Tibial nerve (tissue), 4 donors: ENCODE results near the gene AGPAT3. TPM values are rescaled to one million over a fixed set of nuclear protein-coding genes. Genes with fewer than 3 reads are reported as not detected.

ENCODE experiments used
- DNase-seq, 2 donors: peaks; one replicate each; pipeline ENCODE4 v3.0.0-alpha.2; 2019; ENCODE audit warnings: low spot score in 2 of 2
- H3K27ac ChIP-seq, 4 donors: fragments of 200-600 bp; sonication (generic) in 3 of 4; one replicate each; pipeline ENCODE4 v1.5.1; 2017 to 2019; ENCODE audit warnings: mild to moderate bottlenecking in 1 of 4
- H3K27me3 ChIP-seq, 2 donors: fragments of 200-600 bp; sonication (generic) in 1 of 2; one replicate each; pipeline versions ENCODE4 v1.5.1 to v1.6.0; 2017 to 2019
- H3K36me3 ChIP-seq, 3 donors: fragments of 200-600 bp; sonication (generic); one replicate each; pipeline ENCODE4 v1.5.1; 2018 to 2019
- H3K4me1 ChIP-seq, 4 donors: fragments of 200-600 bp; sonication (generic) in 3 of 4; one replicate each; pipeline ENCODE4 v1.5.1; 2017 to 2019
- H3K4me3 ChIP-seq, 4 donors: fragments of 200-600 bp; sonication (generic) in 3 of 4; one replicate each; pipeline ENCODE4 v1.5.1; 2017 to 2019; ENCODE audit warnings: mild to moderate bottlenecking in 1 of 4, moderate library complexity in 1 of 4
- H3K9me3 ChIP-seq, 4 donors: fragments of 200-600 bp; sonication (generic) in 3 of 4; one replicate each; pipeline ENCODE4 v1.5.1; 2017 to 2019
- EP300 ChIP-seq, 2 donors: sonication (generic); formaldehyde crosslinking; IDR thresholded peaks; one replicate each; pipeline ENCODE4 v1.6.1; 2017; ENCODE audit warnings: antibody characterized with exemption in 2 of 2, mild to moderate bottlenecking in 1 of 2
- POLR2A ChIP-seq, 2 donors: fragments of 450-650 bp; IDR thresholded peaks; one replicate each; pipeline ENCODE4 v1.6.1; 2017; ENCODE audit warnings: antibody characterized with exemption in 2 of 2, mild to moderate bottlenecking in 2 of 2, moderate library complexity in 2 of 2
- WGBS, 2 donors: methylation state at CpG; one replicate each; pipeline ENCODE4 v1.1.5; 2018; 5-methylcytosine and 5-hydroxymethylcytosine counted together
- small RNA-seq: library from RNA; depleted of rRNA; stranded (forward); fragments of <200 nt; gene quantifications from one replicate; pipeline ENCODE3, GENCODE V24; 2016
- total RNA-seq, 4 donors: library from RNA; depleted of rRNA; stranded (reverse); fragments of >200 nt; gene quantifications; one replicate each; pipeline ENCODE4 v1.1.0, GENCODE V29; 2016
- TF ChIP-seq, protein P1 (sequence below), 5 experiments: fragments of 200-600 bp in 3 of 5; fragments of 450-650 bp in 2 of 5; sonication (generic) in 3 of 5; IDR thresholded peaks; one replicate each; pipeline ENCODE4 v1.5.1; 2016 to 2019; ENCODE audit warnings: antibody characterized with exemption in 5 of 5, mild to moderate bottlenecking in 3 of 5, moderate library complexity in 2 of 5

Gene AGPAT3
- total RNA-seq, 4 donors from 2014 or later: 29.9 to 45.6 (median 36.4) TPM

DNA sequence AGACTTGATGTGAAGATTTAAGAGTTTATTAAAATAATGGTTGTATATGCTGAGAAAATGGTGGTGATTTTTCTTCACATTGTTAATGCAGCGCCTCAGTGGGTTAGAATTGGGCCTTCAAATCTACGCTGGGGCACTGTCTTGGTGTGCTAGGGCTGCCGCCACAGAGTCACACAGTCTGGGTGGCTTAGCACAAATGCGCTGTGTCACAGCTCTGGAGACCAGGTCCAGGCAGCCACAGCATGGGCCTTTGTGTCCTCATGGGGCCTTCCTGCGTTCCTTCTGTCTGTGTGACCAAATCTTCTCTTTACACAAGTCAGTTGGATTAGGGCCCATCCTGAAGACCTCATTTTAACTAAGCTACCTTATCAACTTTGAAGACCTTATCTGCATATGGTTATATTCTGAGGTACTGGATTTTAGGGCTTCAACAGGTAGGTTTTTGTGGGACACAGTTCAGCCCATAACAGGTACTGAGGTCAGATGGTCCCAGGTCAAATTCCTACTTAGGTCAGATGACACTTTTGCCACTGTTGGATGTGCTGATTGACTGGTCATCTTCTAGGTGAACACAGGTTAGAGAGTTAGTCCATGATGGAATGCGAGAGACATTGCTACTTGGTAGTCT is 164.6 kb downstream of the AGPAT3 start:
- Histone ChIP-seq H3K4me3 (no peak overlapping the region), H3K27ac (no peak overlapping the region), H3K36me3 (peaks cover 0 to 23% (median 2%) of the 10 kb centered on the region in 3 donors), H3K9me3 (no peaks in the 10 kb centered on the region), H3K27me3 (no peaks in the 10 kb centered on the region), H3K4me1 (peaks cover 0 to 22% (median 20%) of the 10 kb centered on the region in 4 donors)
- WGBS, 2 donors: 96 to 97% methylated on average over 6 of the region's 6 CpGs
- TF ChIP-seq EP300 (IDR thresholded peaks at IDR 0.05): no peak
- TF ChIP-seq, protein P1, sequence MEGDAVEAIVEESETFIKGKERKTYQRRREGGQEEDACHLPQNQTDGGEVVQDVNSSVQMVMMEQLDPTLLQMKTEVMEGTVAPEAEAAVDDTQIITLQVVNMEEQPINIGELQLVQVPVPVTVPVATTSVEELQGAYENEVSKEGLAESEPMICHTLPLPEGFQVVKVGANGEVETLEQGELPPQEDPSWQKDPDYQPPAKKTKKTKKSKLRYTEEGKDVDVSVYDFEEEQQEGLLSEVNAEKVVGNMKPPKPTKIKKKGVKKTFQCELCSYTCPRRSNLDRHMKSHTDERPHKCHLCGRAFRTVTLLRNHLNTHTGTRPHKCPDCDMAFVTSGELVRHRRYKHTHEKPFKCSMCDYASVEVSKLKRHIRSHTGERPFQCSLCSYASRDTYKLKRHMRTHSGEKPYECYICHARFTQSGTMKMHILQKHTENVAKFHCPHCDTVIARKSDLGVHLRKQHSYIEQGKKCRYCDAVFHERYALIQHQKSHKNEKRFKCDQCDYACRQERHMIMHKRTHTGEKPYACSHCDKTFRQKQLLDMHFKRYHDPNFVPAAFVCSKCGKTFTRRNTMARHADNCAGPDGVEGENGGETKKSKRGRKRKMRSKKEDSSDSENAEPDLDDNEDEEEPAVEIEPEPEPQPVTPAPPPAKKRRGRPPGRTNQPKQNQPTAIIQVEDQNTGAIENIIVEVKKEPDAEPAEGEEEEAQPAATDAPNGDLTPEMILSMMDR (IDR thresholded peaks at IDR 0.05): no peak
- no peak for TF ChIP-seq POLR2A (IDR thresholded peaks at IDR 0.05)
- no peak for DNase-seq

DNA sequence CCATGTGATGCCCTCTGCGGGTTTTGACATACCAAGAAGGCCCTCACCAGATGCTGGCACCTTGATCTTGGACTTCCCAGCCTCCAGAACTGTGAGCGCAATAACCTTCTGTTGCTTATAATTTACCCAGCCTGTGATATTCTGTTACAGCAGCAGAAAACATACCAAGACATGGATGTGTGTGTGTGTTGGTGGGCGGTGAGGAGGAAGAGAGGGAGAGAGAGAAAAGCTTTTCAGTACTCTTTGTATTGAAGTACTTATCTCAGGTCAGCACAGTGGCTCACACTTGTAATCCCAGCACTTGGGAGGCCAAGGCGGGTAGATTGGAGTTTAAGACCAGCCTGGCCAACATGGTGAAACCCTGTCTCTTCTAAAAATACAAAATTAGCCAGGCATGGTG is 170.2 kb downstream of the AGPAT3 start:
- no peaks in the 10 kb centered on the region for H3K27me3 ChIP-seq
- H3K4me3 ChIP-seq: no peak overlapping the region
- DNase-seq: no peak
- H3K4me1 ChIP-seq: no peaks in the 10 kb centered on the region
- peaks cover 0 to 77% (median 28%) of the 10 kb centered on the region in 3 donors for H3K36me3 ChIP-seq
- H3K9me3 ChIP-seq: no peaks in the 10 kb centered on the region
- H3K27ac ChIP-seq: no peak overlapping the region
- TF ChIP-seq EP300 (IDR thresholded peaks at IDR 0.05) (no peak), POLR2A (IDR thresholded peaks at IDR 0.05) (no peak)
- TF ChIP-seq, protein P1 (IDR thresholded peaks at IDR 0.05): no peak
- 97% methylated on average over 4 of the region's 4 CpGs for WGBS, 2 donors

Small RNA genes within 50 kb of the gene (small RNA-seq; reads per million reads assigned to genes)
- gene RNU6-1150P: not detected
- not detected for gene RNU6-859P

Other genes with a start within 250 kb of the AGPAT3 start
- 1 to 10 TPM; 1.7 to 6.3 (median 1.9) TPM for gene HSF2BP, start 205.7 kb upstream of the AGPAT3 start, total RNA-seq
- 10 to 100 TPM; 21.4 to 29.4 (median 25.5) TPM for gene RRP1B, start 205.7 kb upstream of the AGPAT3 start, total RNA-seq
- 100 to 1,000 TPM; 122 to 156 (median 143) TPM for gene PDXK, start 146.1 kb upstream of the AGPAT3 start, total RNA-seq
- gene CSTB, start 88.9 kb upstream of the AGPAT3 start, total RNA-seq: 10 to 100 TPM; 11.4 to 16.7 (median 13.3) TPM
- 10 to 100 TPM; 15.5 to 29.4 (median 19.0) TPM for gene RRP1, start 75.6 kb upstream of the AGPAT3 start, total RNA-seq
- gene TRAPPC10, start 147.1 kb downstream of the AGPAT3 start, total RNA-seq: 10 to 100 TPM; 27.7 to 53.8 (median 38.4) TPM
- gene PWP2, start 242.2 kb downstream of the AGPAT3 start, total RNA-seq: 10 to 100 TPM in 3 of 4 donors, 1 to 10 TPM in 1; 4.7 to 22.0 (median 14.2) TPM